ENCODE results near the gene ANKRD35. TPM values are rescaled to one million over a fixed set of nuclear protein-coding genes. Genes with fewer than 3 reads are reported as not detected.

ANKRD35 gene
- total and polyA plus RNA-seq, 2 experiments from 2014 or later, result 3.6 to 5.6 TPM

- H3K4me3 ChIP-seq, result no peak overlapping the region
- H3K27ac ChIP-seq (ENCODE audit: low read depth), result no peak overlapping the region
- no peaks in the 10 kb centered on the region for H3K36me3 ChIP-seq (ENCODE audit: insufficient read depth)
- Mint-ChIP-seq H3K9me3 (0 out of 3 replicates have a peak, but pooled peaks cover under 1% of the 10 kb centered on the region), H3K4me1 (peaks cover 22% of the 10 kb centered on the region), H3K27ac (no peak overlapping the region), H3K36me3 (ENCODE audit: low read depth) (no peaks in the 10 kb centered on the region), H3K4me3 (no peak overlapping the region), H3K27me3 (ENCODE audit: insufficient read depth, low read depth, poor library complexity) (peaks cover 14% of the 10 kb centered on the region)
- TF ChIP-seq REST (IDR thresholded peaks at IDR 0.05; ENCODE audit: unreplicated experiment) (no peak), ZNF114 (CRISPR knock-in tag; IDR thresholded peaks at IDR 0.05) (no peak), CREB1 (CRISPR knock-in tag; IDR thresholded peaks at IDR 0.05; ENCODE audit: low read depth) (no peak), JUNB (IDR thresholded peaks at IDR 0.05; ENCODE audit: unreplicated experiment) (no peak), CTCF (conservative IDR thresholded peaks at IDR 0.05; ENCODE audit: low read depth in 2 of 2) (no peak), POLR2AphosphoS5 (IDR thresholded peaks at IDR 0.05; ENCODE audit: low read depth) (no peak), EZH2 (IDR thresholded peaks at IDR 0.05; ENCODE audit: low read depth, unreplicated experiment) (no peak), ETS1 (IDR thresholded peaks at IDR 0.05) (no peak)
- TF ChIP-seq, protein P1, sequence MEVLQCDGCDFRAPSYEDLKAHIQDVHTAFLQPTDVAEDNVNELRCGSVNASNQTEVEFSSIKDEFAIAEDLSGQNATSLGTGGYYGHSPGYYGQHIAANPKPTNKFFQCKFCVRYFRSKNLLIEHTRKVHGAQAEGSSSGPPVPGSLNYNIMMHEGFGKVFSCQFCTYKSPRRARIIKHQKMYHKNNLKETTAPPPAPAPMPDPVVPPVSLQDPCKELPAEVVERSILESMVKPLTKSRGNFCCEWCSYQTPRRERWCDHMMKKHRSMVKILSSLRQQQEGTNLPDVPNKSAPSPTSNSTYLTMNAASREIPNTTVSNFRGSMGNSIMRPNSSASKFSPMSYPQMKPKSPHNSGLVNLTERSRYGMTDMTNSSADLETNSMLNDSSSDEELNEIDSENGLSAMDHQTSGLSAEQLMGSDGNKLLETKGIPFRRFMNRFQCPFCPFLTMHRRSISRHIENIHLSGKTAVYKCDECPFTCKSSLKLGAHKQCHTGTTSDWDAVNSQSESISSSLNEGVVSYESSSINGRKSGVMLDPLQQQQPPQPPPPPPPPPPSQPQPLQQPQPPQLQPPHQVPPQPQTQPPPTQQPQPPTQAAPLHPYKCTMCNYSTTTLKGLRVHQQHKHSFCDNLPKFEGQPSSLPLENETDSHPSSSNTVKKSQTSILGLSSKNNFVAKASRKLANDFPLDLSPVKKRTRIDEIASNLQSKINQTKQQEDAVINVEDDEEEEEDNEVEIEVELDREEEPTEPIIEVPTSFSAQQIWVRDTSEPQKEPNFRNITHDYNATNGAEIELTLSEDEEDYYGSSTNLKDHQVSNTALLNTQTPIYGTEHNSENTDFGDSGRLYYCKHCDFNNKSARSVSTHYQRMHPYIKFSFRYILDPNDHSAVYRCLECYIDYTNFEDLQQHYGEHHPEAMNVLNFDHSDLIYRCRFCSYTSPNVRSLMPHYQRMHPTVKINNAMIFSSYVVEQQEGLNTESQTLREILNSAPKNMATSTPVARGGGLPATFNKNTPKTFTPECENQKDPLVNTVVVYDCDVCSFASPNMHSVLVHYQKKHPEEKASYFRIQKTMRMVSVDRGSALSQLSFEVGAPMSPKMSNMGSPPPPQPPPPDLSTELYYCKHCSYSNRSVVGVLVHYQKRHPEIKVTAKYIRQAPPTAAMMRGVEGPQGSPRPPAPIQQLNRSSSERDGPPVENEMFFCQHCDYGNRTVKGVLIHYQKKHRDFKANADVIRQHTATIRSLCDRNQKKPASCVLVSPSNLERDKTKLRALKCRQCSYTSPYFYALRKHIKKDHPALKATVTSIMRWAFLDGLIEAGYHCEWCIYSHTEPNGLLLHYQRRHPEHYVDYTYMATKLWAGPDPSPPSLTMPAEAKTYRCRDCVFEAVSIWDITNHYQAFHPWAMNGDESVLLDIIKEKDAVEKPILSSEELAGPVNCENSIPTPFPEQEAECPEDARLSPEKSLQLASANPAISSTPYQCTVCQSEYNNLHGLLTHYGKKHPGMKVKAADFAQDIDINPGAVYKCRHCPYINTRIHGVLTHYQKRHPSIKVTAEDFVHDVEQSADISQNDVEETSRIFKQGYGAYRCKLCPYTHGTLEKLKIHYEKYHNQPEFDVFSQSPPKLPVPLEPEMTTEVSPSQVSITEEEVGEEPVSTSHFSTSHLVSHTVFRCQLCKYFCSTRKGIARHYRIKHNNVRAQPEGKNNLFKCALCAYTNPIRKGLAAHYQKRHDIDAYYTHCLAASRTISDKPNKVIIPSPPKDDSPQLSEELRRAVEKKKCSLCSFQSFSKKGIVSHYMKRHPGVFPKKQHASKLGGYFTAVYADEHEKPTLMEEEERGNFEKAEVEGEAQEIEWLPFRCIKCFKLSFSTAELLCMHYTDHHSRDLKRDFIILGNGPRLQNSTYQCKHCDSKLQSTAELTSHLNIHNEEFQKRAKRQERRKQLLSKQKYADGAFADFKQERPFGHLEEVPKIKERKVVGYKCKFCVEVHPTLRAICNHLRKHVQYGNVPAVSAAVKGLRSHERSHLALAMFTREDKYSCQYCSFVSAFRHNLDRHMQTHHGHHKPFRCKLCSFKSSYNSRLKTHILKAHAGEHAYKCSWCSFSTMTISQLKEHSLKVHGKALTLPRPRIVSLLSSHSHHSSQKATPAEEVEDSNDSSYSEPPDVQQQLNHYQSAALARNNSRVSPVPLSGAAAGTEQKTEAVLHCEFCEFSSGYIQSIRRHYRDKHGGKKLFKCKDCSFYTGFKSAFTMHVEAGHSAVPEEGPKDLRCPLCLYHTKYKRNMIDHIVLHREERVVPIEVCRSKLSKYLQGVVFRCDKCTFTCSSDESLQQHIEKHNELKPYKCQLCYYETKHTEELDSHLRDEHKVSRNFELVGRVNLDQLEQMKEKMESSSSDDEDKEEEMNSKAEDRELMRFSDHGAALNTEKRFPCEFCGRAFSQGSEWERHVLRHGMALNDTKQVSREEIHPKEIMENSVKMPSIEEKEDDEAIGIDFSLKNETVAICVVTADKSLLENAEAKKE (CRISPR knock-in tag; IDR thresholded peaks at IDR 0.05), result no peak
- DNase-seq (ENCODE audit: low spot score) (no peak), ATAC-seq (no peak)
- no peaks in the 10 kb centered on the region for H4K20me1 ChIP-seq (replicated peaks; ENCODE audit: insufficient read depth)
- peaks cover 15% of the 10 kb centered on the region for H3K27me3 ChIP-seq (ENCODE audit: insufficient read depth)
- 0 out of 2 replicates have a peak, but pooled peaks cover 2% of the 10 kb centered on the region for H3F3A ChIP-seq (replicated peaks; ENCODE audit: low read depth)
- H3K4me1 ChIP-seq (ENCODE audit: insufficient read depth), result peaks cover 12% of the 10 kb centered on the region
- H2AFZ ChIP-seq, result no peak overlapping the region
- no peak overlapping the region for H3K4me2 ChIP-seq
- H3K9me2 ChIP-seq (ENCODE audit: insufficient read depth), result no peaks in the 10 kb centered on the region
- no peaks in the 10 kb centered on the region for H3K79me2 ChIP-seq (replicated peaks; ENCODE audit: insufficient read depth)
Measured at GRCh38 chr1:145877923-145878486, 7.7 kb downstream of the ANKRD35 start.
